Osteocyte (in vitro differentiated cells): ENCODE data around the gene SCP2D1. TPM values are rescaled to one million over a fixed set of nuclear protein-coding genes. Genes with fewer than 3 reads are reported as not detected.

ENCODE experiments used
- DNase-seq: peaks from one replicate; pipeline ENCODE4 v3.0.0; 2021; ENCODE audit warnings: mixed read lengths; ENCODE audit not compliant: unreplicated experiment; ENCODE audit errors: extremely low spot score
- H3K27ac Mint-ChIP-seq: one replicate; pipeline ENCODE4 v1.8.0; 2021; ENCODE audit warnings: mild to moderate bottlenecking, mixed read lengths; ENCODE audit not compliant: unreplicated experiment
- H3K27me3 Mint-ChIP-seq: one replicate; pipeline ENCODE4 v1.8.0; 2021; ENCODE audit warnings: mixed read lengths; ENCODE audit not compliant: unreplicated experiment
- H3K36me3 Mint-ChIP-seq: one replicate; pipeline ENCODE4 v1.8.0; 2021; ENCODE audit warnings: mixed read lengths; ENCODE audit not compliant: unreplicated experiment
- H3K4me1 Mint-ChIP-seq: one replicate; pipeline ENCODE4 v1.8.0; 2021; ENCODE audit warnings: mixed read lengths; ENCODE audit not compliant: unreplicated experiment
- H3K4me3 Mint-ChIP-seq: one replicate; pipeline ENCODE4 v1.8.0; 2021; ENCODE audit warnings: mild to moderate bottlenecking, moderate library complexity, mixed read lengths; ENCODE audit not compliant: unreplicated experiment
- H3K9me3 Mint-ChIP-seq: one replicate; pipeline ENCODE4 v1.8.0; 2021; ENCODE audit warnings: mixed read lengths; ENCODE audit not compliant: unreplicated experiment
- CTCF ChIP-seq: fragments of 200-600 bp; sonication (generic); IDR thresholded peaks from 2 replicates; pipeline ENCODE4 v1.5.0; 2021; ENCODE audit warnings: antibody characterized with exemption, mild to moderate bottlenecking, moderate library complexity
- total RNA-seq: library from RNA; stranded (reverse); gene quantifications from 2 replicates; pipeline ENCODE4 v1.2.1, GENCODE V29; 2021

SCP2D1 gene
- total RNA-seq, 1 donor from 2014 or later = not detected

DNA sequence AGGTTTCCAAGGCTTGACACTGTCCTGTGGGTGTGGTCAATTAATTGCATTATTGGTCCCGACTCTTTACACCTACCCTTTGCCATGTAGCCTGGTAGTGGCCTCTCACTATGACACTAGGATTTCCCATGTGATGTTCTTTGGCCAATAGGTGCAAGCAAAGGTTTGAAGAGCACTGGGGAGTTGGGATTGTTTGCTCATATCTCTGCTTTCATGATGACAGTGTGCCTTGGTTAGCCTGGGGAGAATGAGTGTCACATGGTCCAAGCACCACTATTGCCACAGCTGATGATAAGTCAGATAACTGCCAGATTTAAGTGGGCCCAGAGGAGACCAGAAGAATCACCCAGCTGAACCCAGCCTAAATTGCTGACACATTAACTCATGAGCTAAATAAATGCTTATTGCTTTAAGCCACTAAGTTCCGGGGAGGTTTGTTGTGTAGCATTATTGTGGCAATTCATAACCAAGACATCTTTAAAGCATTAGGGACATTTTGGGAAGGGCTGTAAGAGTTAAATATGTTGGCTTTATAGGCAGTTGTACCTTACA is 17.2 kb upstream of the SCP2D1 start:
- peaks cover 7% of the 10 kb centered on the region for H3K9me3 Mint-ChIP-seq
- peaks cover 3% of the 10 kb centered on the region for H3K27me3 Mint-ChIP-seq
- no peak overlapping the region for H3K27ac Mint-ChIP-seq
- TF ChIP-seq CTCF = no peak
- peaks cover 13% of the 10 kb centered on the region for H3K4me1 Mint-ChIP-seq
- H3K4me3 Mint-ChIP-seq = no peak overlapping the region
- H3K36me3 Mint-ChIP-seq = no peaks in the 10 kb centered on the region
- no peak for DNase-seq

- no peak overlapping the region for H3K4me3 Mint-ChIP-seq
- no peaks in the 10 kb centered on the region for H3K4me1 Mint-ChIP-seq
- TF ChIP-seq CTCF = no peak
- no peaks in the 10 kb centered on the region for H3K9me3 Mint-ChIP-seq
- DNase-seq = no peak
- H3K36me3 Mint-ChIP-seq = no peaks in the 10 kb centered on the region
- H3K27ac Mint-ChIP-seq = no peak overlapping the region
- H3K27me3 Mint-ChIP-seq = peaks cover 4% of the 10 kb centered on the region
Observed at GRCh38 chr20:18801516-18801915, 12.1 kb upstream of the SCP2D1 start.

GRCh38 chr20:18802012-18802634 is 11.5 kb upstream of the SCP2D1 start:
- no peaks in the 10 kb centered on the region for H3K9me3 Mint-ChIP-seq
- peaks cover 4% of the 10 kb centered on the region for H3K27me3 Mint-ChIP-seq
- no peaks in the 10 kb centered on the region for H3K4me1 Mint-ChIP-seq
- TF ChIP-seq CTCF = no peak
- H3K36me3 Mint-ChIP-seq = no peaks in the 10 kb centered on the region
- DNase-seq = no peak
- no peak overlapping the region for H3K4me3 Mint-ChIP-seq
- H3K27ac Mint-ChIP-seq = no peak overlapping the region

DNA sequence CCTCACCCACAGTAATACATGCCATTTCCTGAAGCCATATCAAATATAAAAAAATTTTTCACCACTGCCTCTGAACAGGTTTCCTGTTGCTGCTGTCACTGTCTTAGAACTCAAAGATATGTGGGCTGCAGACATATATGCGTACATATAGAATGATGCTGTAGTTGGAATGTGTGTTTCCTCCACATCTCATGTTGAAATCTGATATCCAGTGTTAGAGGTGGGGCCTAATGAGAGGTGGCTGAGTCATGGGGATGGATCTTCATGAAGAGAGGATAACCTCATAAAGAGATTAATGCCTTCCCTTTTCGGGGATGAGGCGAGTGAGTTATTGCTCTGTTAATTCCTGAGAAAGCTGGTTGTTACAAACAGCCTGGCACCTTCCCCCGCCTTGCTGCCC is 7.7 kb upstream of the SCP2D1 start:
- H3K4me1 Mint-ChIP-seq = no peaks in the 10 kb centered on the region
- peaks cover 4% of the 10 kb centered on the region for H3K27me3 Mint-ChIP-seq
- H3K4me3 Mint-ChIP-seq = no peak overlapping the region
- no peaks in the 10 kb centered on the region for H3K36me3 Mint-ChIP-seq
- H3K9me3 Mint-ChIP-seq = no peaks in the 10 kb centered on the region
- TF ChIP-seq CTCF = no peak
- no peak overlapping the region for H3K27ac Mint-ChIP-seq
- DNase-seq = no peak

GRCh38 chr20:18808712-18809111 is 4.9 kb upstream of the SCP2D1 start:
- DNase-seq = no peak

More at GRCh38 chr20:18808712-18809111, 4.9 kb upstream of the SCP2D1 start:
- Mint-ChIP-seq H3K27me3 (peaks cover 4% of the 10 kb centered on the region), H3K27ac (no peak overlapping the region), H3K4me3 (no peak overlapping the region), H3K36me3 (no peaks in the 10 kb centered on the region), H3K9me3 (no peaks in the 10 kb centered on the region), H3K4me1 (no peaks in the 10 kb centered on the region)
- TF ChIP-seq CTCF = no peak
